ENCODE measurements around the gene CAPN14. TPM values are rescaled to one million over a fixed set of nuclear protein-coding genes. Genes with fewer than 3 reads are reported as not detected.

Gene CAPN14
- total RNA-seq, 1 donor from 2014 or later = not detected

DNA sequence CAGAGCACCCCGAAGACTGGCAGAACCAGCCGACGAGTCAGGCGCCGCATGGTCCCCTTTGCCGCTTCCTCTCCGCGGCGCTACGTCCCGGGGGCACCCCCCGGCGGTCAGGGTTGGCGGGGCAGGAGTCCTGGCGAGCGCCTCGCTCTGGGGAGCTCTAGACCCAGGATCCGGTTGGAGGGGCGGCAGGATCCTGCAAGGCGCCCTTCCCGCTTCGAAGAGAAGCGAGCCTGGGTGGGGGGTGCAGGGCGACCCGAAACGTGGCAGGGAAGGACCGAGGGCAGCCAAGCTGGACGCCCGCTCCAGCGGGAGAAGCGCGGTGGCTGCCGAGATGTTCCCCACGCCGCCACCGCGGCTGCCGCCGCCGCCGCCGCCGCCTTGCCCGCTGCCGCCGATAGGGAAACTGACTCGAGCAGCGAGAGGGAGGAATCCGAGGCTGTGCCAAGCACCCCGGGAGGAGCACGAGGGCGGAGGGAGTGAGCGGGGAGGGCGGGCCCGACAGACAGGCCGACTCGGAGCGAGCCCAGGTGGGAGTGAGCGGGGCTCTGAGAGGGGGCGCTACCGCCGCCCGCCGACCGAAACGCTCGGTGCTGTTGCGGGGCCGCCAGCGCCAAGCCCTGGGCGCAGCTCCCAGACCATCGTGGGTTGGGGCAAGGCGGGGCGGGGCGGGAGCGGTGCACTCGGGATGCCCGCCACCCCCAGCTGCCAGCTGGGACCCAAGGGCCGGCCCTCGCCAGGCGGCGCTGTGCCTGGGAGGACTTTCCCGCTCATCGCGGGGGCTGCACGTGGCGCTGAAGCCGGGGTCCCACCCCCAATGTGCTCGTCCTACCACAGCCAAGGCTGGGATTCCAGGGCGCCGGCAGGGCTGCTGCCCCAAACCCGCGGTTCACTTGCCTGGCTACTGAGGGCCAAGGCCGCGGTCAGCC lies 79.0 kb downstream of the CAPN14 start, which contains the start of gene GALNT14:
TSS of gene GALNT14 (minus strand) at position 404 of the 926 bp plus-strand sequence. CDS start at position 50, 354 bp downstream.
- peak in 1 of 2 donors; percentile 73 for DNase-seq (ENCODE audit: low spot score in 2 of 2)
- TF ChIP-seq, protein P1, sequence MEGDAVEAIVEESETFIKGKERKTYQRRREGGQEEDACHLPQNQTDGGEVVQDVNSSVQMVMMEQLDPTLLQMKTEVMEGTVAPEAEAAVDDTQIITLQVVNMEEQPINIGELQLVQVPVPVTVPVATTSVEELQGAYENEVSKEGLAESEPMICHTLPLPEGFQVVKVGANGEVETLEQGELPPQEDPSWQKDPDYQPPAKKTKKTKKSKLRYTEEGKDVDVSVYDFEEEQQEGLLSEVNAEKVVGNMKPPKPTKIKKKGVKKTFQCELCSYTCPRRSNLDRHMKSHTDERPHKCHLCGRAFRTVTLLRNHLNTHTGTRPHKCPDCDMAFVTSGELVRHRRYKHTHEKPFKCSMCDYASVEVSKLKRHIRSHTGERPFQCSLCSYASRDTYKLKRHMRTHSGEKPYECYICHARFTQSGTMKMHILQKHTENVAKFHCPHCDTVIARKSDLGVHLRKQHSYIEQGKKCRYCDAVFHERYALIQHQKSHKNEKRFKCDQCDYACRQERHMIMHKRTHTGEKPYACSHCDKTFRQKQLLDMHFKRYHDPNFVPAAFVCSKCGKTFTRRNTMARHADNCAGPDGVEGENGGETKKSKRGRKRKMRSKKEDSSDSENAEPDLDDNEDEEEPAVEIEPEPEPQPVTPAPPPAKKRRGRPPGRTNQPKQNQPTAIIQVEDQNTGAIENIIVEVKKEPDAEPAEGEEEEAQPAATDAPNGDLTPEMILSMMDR (IDR thresholded peaks at IDR 0.05) = peak; percentile 40 to 62 (median 45)
- no peaks in the 10 kb centered on the region for H3K36me3 ChIP-seq
- intact Hi-C loops (cut with DNase I) = loop anchor here (1.0 to 10.0 kb wide), 4 partner anchors 156 to 973 kb away; no protein-coding TSS in a partner anchor
- no peaks in the 10 kb centered on the region for H3K27me3 ChIP-seq
- H3K27ac ChIP-seq = peak within 1 kb of the TSS; percentile 10 to 28
- no peaks in the 10 kb centered on the region for H3K9me3 ChIP-seq
- H3K4me1 ChIP-seq = peaks cover 8 to 10% of the 10 kb centered on the region in 2 donors
- H3K4me3 ChIP-seq = peak within 1 kb of the TSS; percentile 62 to 74

DNA sequence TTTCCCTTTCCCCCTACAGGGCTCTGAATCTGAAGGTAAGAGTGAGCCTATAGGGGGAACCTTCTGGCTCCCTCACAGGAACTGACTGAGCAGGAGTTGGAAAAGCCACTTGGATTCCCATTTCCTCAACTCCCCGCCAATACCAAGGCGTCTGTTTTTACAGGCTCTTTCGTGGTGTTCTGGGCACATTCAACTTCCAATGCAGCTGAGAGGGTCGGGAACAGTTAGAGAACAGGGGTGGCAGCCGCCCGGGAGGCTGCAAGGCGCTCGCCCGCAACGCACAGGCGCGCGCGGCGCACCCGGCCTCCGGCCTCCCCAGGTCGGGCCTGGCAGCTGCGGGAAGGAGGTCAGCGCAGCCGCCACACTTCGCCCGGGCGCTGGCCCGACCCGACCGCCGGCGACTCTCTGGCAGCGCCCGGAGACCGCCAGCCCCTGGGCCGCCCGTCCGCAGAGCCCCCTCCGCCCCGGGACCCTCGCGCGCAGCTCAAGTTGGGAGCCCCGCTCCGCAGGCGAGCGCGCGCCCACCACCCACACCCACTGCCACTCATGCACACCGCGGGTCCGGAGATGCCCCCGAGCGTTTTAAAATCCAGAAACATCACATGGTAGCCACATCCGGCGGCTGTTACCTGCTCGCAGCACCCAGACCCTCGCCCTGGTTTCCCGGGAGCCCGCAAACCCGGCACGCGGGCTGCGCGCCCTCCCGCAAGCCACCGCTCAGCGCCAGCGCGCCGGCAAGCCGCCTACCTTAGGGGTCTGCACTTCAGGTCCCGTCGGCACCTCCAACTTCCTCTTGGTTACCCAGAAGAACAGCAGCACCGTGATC lies 79.9 kb downstream of the CAPN14 start:
- Histone ChIP-seq H3K27ac (peak overlapping the region; percentile 10 to 28), H3K4me1 (peaks cover 8 to 10% of the 10 kb centered on the region in 2 donors), H3K27me3 (no peaks in the 10 kb centered on the region), H3K9me3 (no peaks in the 10 kb centered on the region), H3K36me3 (no peaks in the 10 kb centered on the region), H3K4me3 (peak overlapping the region; percentile 62 to 74)
- no peak for DNase-seq (ENCODE audit: low spot score in 2 of 2)
- TF ChIP-seq, protein P1 (IDR thresholded peaks at IDR 0.05) = no peak
- intact Hi-C loops (cut with DNase I) = loop anchor here (1.0 to 10.0 kb wide), 4 partner anchors 155 to 973 kb away; no protein-coding TSS in a partner anchor

DNA sequence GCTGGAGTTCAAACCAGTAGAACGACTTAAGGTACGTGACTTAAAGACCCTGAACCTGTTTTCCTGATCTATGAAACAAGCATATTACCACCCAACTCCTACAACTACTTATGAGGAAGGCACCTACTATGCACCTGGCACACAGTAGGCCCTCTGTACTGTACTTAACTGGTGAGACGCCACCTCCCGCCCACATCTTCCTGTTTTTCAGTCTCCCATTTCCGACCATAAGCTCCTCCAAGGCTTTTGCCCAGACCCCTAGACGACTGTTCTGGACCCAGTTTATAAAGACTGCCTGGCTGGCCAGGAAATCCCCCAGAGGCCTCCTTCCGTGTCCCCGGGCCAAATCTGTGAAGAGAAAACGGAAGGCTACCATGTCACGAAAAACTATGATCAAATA lies 80.6 kb downstream of the CAPN14 start:
- H3K9me3 ChIP-seq = no peaks in the 10 kb centered on the region
- no peak for DNase-seq (ENCODE audit: low spot score in 2 of 2)
- H3K36me3 ChIP-seq = no peaks in the 10 kb centered on the region
- peak overlapping the region in 1 of 2 donors; percentile 74 for H3K4me3 ChIP-seq
- TF ChIP-seq, protein P1 (IDR thresholded peaks at IDR 0.05) = no peak
- intact Hi-C loops (cut with DNase I) = loop anchor here (5.0 to 10.0 kb wide), 3 partner anchors 154 to 972 kb away; no protein-coding TSS in a partner anchor
- no peak overlapping the region for H3K27ac ChIP-seq
- H3K4me1 ChIP-seq = peaks cover 8 to 10% of the 10 kb centered on the region in 2 donors
- no peaks in the 10 kb centered on the region for H3K27me3 ChIP-seq

DNA sequence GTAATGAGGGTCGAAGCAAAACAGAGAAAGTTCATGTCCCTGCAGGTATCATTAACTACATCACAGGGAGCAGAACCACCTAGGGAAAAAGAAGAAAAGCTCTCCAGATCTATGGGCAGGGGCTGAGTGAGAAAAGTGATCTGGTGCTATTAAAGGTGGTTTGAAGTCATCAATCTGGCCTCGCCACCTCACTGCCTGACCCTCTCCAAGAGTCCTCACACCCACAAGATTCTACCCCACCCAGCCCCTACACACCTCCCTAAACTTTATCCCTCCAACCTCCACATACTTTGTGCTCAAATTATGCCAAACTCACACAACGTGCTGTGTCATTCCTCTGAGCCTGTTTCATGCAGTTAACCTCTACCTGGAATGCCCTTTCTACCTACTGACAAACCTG lies 81.3 kb downstream of the CAPN14 start:
- peaks cover 8 to 10% of the 10 kb centered on the region in 2 donors for H3K4me1 ChIP-seq
- no peak overlapping the region for H3K4me3 ChIP-seq
- TF ChIP-seq, protein P1 (IDR thresholded peaks at IDR 0.05) = no peak
- H3K27ac ChIP-seq = no peak overlapping the region
- no peak for DNase-seq (ENCODE audit: low spot score in 2 of 2)
- no peaks in the 10 kb centered on the region for H3K27me3 ChIP-seq
- no peaks in the 10 kb centered on the region for H3K36me3 ChIP-seq
- intact Hi-C loops (cut with DNase I) = loop anchor here (5.0 to 10.0 kb wide), 3 partner anchors 154 to 971 kb away; no protein-coding TSS in a partner anchor
- no peaks in the 10 kb centered on the region for H3K9me3 ChIP-seq

DNA sequence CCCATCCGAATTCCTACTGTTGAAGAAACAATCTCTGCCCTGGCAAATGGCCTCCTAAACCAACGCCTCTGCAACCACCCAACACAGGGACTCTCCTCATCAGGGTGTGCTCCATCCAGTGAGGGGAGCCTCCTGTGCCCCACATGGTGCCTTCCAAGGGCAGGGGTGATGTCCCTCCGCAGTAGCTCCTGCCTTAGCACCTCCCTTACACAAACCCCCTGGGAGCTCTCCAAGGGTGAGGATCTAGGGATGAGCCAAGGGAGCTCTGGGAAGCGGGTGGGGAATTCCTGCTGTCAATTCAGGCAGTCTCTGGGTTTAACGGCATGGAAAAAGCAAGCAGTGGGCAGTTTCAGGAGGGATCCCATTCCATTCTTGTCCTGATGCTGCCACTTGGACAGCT lies 82.8 kb downstream of the CAPN14 start:
- H3K27ac ChIP-seq = no peak overlapping the region
- DNase-seq (ENCODE audit: low spot score in 2 of 2) = peak in 1 of 2 donors; percentile 33
- no peaks in the 10 kb centered on the region for H3K36me3 ChIP-seq
- H3K27me3 ChIP-seq = no peaks in the 10 kb centered on the region
- H3K4me1 ChIP-seq = peaks cover 8 to 10% of the 10 kb centered on the region in 2 donors
- intact Hi-C loops (cut with DNase I) = loop anchor here (10.0 kb wide), 1 partner anchor 970 kb away; no protein-coding TSS in a partner anchor
- H3K4me3 ChIP-seq = no peak overlapping the region
- no peaks in the 10 kb centered on the region for H3K9me3 ChIP-seq
- TF ChIP-seq, protein P1 (IDR thresholded peaks at IDR 0.05) = no peak

All from ascending aorta (tissue), 2 donors.